ENCODE data around the gene MAP3K2.

The MAP3K2 gene

DNA sequence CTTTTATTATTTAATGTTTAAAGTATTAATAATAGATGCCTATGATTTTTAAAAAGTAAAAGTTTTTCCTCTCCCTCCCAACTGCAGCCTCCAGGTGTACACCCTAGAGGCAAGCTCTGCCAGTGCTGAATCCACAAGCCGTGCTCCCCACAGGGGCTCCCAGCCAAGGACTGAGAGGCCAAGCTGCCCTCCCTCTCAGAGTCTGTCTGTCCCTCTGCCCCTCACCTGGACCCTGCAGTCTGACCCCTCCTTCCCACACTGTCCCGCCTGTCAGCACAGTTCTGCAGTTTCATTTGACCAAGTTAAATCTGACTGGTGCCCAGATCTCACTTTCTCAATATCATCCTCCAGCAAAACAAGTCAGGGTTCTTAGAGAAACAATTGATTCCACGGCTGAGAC lies 15.7 kb upstream of the MAP3K2 start:
- Mint-ChIP-seq H3K36me3 (no peaks in the 10 kb centered on the region), H3K4me1 (peaks cover 33% of the 10 kb centered on the region), H3K27ac (no peak overlapping the region), H3K27me3 (no peaks in the 10 kb centered on the region), H3K4me3 (no peak overlapping the region), H3K9me3 (no peaks in the 10 kb centered on the region)
- ATAC-seq, result no peak

DNA sequence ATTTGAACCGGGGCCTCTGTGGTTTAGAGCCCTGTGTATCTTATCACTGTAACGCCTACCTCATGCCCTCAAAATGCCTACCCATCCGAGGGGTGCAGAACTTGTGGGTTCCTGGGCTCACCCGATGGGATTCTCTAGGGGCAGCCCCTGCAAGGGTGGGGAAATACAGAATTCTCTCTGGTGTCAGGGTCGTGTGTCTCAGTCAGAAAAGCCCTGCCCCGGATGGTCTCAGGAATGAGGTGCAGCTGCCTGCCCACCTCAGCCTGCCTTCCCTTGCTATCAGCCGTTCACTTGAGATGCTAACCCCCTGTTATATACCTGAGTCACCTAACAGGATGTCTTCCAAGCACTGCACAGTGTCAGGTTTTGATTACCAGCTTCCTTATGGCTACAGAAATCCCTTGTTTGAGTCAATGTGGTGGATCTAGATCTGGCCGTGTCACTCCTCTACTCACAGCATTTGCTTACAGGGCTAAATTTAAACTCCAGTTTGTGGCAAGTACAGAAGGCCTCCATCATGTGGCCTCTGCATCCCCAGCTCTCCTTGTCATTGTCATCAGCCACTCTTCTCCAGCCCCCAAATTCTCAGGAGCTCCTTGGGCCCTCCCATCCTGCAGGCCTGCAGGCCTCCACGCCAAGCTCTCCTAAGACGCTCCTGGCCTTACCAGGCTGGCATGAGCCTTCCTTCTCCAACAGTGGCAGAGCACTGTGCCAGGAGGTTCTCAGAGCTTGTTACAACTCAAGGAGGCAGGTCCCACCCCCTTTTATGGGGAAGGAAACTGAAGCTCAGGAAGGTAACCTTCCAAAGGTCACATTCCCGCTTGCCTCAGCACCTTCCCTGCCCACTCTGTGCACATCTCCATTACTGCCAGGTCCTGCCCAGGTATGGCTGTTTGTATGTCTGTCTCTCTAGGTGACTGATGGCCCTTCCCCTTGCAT lies 14.3 kb upstream of the MAP3K2 start:
- H3K4me3 Mint-ChIP-seq, result no peak overlapping the region
- peaks cover 40% of the 10 kb centered on the region for H3K4me1 Mint-ChIP-seq
- no peaks in the 10 kb centered on the region for H3K36me3 Mint-ChIP-seq
- ATAC-seq, result peak; percentile 56
- peak overlapping the region; percentile 51 for H3K27ac Mint-ChIP-seq
- H3K9me3 Mint-ChIP-seq, result no peaks in the 10 kb centered on the region
- H3K27me3 Mint-ChIP-seq, result no peaks in the 10 kb centered on the region

DNA sequence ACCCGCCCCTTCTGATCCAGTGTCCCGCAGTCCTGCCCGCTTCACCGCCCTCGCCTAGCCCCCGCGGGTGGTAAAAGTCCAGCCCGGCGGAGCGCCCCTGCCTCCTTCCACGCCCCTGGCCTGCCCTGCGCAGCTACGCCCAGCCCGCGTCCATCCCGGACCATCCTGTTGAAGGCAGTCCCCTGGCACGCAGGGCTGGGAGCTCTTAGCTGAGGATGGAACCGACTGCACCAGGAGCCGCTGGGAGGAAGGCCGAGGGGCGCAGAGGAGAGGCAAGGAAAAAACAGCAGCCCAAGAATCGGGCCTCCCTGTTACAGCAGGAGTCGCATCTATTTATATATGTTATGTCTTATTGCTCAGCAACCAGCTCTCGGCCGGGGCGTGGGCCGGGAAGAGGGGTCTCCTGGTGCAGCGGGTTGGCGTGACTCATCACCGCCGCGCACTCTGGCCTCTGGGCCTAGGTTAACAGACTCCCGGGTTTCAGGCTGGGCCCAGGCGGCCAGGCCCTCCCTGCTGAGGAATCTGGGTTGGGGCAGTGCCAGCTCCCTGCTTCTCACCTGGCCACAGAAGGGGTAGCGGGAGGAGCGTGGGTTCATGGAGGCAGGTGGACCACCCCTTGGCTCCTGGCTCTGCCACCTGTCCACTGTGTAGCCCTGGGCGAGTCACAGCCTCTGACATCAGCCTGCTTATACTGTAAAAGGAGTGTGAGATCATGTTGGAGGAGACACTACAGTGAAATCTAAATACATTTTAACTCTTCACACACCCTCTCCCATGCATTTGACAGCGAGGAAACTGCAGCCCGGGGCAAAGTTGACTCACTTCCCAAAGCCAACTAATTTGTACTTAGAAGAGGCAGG lies 13.4 kb upstream of the MAP3K2 start:
- Mint-ChIP-seq H3K27me3 (no peaks in the 10 kb centered on the region), H3K9me3 (no peaks in the 10 kb centered on the region), H3K4me3 (no peak overlapping the region), H3K36me3 (no peaks in the 10 kb centered on the region), H3K27ac (no peak overlapping the region), H3K4me1 (peaks cover 40% of the 10 kb centered on the region)
- peak; percentile 31 for ATAC-seq

DNA sequence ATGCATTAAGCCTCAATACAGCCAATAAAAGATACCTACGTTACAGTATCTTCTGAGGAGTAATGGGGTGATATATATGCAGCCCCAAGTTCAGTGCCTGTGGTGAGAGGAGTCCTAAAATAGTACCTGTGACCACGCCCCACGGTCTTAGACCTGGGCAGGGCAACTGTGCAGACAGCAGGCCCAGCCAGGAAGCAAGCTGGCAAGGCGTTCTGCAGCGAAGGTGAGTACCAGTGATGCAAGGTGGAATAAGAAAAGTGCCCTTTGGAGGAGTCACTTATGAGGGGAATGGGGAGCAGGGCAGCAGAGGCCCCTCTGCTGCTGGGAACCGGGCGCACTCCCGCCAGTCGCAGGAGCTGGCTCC lies 12.7 kb upstream of the MAP3K2 start:
- Mint-ChIP-seq H3K36me3 (no peaks in the 10 kb centered on the region), H3K27ac (no peak overlapping the region), H3K4me1 (peaks cover 40% of the 10 kb centered on the region), H3K27me3 (no peaks in the 10 kb centered on the region), H3K4me3 (no peak overlapping the region), H3K9me3 (no peaks in the 10 kb centered on the region)
- peak; percentile 9 for ATAC-seq

DNA sequence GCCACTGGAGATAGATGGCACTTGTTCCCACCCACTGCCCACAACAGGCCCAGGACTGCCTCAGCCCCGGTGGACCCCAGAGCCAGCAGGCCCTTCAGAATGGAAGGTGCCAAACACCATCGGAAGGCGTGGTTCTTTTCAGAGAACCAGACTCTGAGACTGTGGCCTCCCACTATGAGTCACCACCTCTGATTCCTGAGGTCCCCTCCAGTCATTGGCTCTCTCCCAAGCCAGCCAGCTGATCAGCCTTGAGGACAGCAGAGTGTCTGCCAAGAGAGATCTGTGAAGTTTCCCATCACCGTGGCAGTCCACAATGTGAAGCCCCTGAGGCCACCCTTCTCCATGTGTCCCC lies 10.4 kb upstream of the MAP3K2 start:
- Mint-ChIP-seq H3K9me3 (peaks cover 3% of the 10 kb centered on the region), H3K4me3 (no peak overlapping the region), H3K4me1 (peaks cover 28% of the 10 kb centered on the region), H3K36me3 (peaks cover 15% of the 10 kb centered on the region), H3K27me3 (no peaks in the 10 kb centered on the region), H3K27ac (peak overlapping the region; percentile 19)
- ATAC-seq, result peak; percentile 69

DNA sequence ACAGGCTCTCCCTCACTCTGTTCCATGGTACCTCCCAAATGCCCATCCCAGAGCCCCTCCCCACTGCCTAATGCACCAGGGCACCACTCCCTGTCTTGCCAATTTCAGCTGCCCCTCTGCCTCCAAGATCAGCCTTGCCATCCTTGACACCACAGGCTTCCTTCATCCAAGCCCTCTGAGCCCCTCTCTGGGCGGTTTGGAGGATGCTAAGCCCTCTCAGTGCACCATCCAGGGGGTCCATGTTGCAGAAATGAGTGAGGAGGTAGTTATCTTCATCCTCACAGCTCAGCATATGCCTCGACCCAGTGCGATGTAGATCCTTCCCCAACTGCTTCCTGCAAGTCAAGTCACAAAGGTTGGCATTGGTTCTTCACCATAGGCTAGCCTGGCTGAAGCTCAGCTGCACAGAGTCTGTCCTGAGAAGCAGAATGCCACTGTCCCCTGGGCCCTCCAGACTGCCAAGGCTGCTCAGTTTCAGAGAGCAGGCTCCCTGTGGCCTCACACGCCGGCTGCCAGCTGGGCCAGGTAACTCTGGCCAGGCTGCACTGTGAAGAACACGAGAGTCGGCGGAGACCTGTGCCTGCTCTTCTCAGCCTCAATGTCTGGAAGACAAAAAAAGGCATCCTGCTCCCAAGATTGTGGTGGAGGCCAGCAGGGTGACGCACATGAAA lies 9.9 kb upstream of the MAP3K2 start:
- no peaks in the 10 kb centered on the region for H3K27me3 Mint-ChIP-seq
- H3K27ac Mint-ChIP-seq, result peak overlapping the region; percentile 37
- H3K4me1 Mint-ChIP-seq, result peaks cover 31% of the 10 kb centered on the region
- no peak for ATAC-seq
- H3K9me3 Mint-ChIP-seq, result peaks cover 3% of the 10 kb centered on the region
- peaks cover 18% of the 10 kb centered on the region for H3K36me3 Mint-ChIP-seq
- no peak overlapping the region for H3K4me3 Mint-ChIP-seq

DNA sequence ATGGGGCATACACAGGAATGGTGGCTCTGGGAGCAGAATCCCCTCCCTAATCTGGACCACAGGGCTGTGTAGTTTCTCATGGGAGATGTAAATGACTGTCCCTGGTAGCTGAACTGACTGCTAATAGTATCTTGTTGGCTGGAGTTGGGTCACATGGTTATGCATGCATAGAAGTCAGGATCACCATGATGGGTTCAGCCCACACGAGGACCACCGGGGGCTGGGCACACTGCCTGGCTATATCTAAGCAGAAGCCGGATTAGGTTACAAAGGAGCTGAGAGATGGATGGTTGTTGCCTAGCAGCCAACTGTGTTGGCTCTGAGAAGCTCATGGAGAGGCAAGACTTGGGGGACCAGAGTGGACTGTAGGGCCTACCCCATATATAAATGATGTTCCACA lies 6.7 kb upstream of the MAP3K2 start:
- no peak overlapping the region for H3K4me3 Mint-ChIP-seq
- H3K27me3 Mint-ChIP-seq, result no peaks in the 10 kb centered on the region
- H3K9me3 Mint-ChIP-seq, result peaks cover 6% of the 10 kb centered on the region
- peaks cover 32% of the 10 kb centered on the region for H3K36me3 Mint-ChIP-seq
- peaks cover 39% of the 10 kb centered on the region for H3K4me1 Mint-ChIP-seq
- no peak for ATAC-seq
- peak overlapping the region; percentile 95 for H3K27ac Mint-ChIP-seq

DNA sequence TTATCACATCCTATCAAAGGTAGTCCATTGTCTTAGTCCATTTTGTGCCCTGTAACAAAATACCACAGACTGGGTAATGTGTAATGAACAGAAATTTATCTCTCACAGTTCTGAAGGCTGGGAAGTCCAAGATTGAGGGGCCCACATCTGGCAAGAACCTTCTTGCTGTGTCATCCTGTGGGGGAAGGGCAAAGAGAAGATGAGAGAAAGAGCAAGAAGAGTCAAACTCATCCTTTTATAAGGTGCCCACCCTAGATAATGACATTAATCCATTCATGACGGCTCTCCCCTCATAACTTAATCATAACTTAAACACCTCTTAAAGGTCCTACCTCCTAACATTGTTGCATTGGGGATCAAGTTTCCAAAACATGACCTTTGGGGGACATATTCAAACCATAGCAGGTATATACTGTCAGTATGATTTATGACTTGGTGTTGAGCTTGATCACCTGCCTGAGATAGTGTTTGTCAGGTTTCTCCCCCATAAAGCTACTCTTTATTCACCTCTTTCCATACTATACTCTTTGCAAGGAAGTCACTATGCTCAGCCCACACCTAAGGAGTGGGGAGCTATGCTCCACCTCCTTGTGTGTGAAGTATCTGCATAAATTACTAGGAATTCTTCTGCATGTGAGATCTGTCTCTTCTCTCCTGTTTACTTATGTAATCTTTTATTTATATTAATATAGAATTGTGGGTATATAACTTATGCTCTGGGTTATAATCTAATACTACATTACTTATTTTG lies 5.2 kb upstream of the MAP3K2 start:
- no peak overlapping the region for H3K4me3 Mint-ChIP-seq
- H3K27ac Mint-ChIP-seq, result peak overlapping the region; percentile 95
- H3K9me3 Mint-ChIP-seq, result peaks cover 6% of the 10 kb centered on the region
- H3K36me3 Mint-ChIP-seq, result peaks cover 32% of the 10 kb centered on the region
- no peak for ATAC-seq
- H3K27me3 Mint-ChIP-seq, result no peaks in the 10 kb centered on the region
- H3K4me1 Mint-ChIP-seq, result peaks cover 51% of the 10 kb centered on the region

DNA sequence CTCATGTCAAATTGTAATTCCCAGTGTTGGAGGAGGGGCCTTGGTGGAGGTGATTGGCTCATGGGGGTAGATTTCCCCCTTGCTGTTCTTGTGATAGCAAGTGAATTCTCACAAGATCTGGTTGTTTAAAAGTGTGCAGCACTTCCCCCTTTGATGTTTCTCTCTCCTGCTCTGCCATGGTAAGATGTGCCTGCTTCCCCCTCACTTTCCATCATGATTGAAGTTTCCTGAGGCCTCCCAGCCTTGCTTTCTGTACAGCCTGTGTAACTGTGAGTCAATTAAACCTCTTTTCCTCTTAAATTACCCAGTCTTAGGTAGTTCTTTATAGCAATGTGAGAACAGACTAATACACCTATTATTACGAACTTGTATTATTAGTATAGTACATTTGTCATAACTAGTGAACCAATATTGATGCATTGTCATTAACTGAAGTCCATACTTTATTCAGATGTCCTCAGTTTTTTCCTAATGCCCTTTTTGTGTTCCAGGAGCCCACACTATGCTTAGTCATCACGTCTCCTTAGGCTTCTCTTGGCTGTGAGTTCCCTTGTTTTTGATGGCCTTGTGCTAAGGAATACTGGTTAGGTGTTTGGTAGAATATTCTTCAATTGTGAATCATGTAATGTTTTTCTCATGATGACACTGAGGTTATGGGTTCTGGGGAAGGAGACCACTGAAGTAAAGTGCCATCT lies 4.5 kb upstream of the MAP3K2 start:
- ATAC-seq, result no peak
- H3K4me3 Mint-ChIP-seq, result no peak overlapping the region
- peaks cover 48% of the 10 kb centered on the region for H3K4me1 Mint-ChIP-seq
- no peaks in the 10 kb centered on the region for H3K27me3 Mint-ChIP-seq
- peak overlapping the region; percentile 95 for H3K27ac Mint-ChIP-seq
- H3K9me3 Mint-ChIP-seq, result peaks cover 6% of the 10 kb centered on the region
- peaks cover 32% of the 10 kb centered on the region for H3K36me3 Mint-ChIP-seq

DNA sequence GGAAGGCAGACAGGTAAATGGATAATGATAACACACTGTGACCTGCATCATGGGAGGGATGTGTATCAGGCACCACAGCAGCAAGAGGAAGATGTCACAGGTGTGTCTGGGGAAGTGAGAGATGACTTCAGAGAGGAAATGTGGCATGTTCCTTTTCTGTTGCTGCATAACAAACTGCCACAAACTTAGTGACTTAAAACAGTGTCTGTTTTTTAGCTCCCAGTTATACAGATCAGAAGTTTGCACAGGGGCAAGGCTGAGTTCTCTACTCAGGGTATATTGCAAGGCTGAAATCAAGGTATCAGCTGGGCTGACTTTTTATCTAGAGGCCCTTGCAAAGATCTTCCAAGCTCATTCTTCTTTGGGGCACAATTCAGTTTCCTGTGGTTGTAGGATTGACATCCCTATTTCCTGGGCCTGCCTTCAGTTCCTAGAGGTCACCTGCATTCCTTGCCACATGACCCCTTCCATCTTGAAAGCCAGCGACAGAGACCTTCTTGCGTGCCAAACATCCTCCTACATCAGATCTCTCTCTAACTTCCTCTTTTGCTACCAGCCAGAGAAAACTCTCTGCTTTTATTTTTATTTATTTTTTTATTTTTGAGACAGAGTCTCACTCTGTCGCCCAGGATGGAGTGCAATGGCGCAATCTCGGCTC lies 2.1 kb upstream of the MAP3K2 start:
- H3K4me1 Mint-ChIP-seq, result peaks cover 69% of the 10 kb centered on the region
- no peaks in the 10 kb centered on the region for H3K27me3 Mint-ChIP-seq
- ATAC-seq, result peak; percentile 35
- H3K9me3 Mint-ChIP-seq, result peaks cover 6% of the 10 kb centered on the region
- peak overlapping the region; percentile 95 for H3K27ac Mint-ChIP-seq
- H3K36me3 Mint-ChIP-seq, result peaks cover 37% of the 10 kb centered on the region
- H3K4me3 Mint-ChIP-seq, result peak overlapping the region; percentile 65

DNA sequence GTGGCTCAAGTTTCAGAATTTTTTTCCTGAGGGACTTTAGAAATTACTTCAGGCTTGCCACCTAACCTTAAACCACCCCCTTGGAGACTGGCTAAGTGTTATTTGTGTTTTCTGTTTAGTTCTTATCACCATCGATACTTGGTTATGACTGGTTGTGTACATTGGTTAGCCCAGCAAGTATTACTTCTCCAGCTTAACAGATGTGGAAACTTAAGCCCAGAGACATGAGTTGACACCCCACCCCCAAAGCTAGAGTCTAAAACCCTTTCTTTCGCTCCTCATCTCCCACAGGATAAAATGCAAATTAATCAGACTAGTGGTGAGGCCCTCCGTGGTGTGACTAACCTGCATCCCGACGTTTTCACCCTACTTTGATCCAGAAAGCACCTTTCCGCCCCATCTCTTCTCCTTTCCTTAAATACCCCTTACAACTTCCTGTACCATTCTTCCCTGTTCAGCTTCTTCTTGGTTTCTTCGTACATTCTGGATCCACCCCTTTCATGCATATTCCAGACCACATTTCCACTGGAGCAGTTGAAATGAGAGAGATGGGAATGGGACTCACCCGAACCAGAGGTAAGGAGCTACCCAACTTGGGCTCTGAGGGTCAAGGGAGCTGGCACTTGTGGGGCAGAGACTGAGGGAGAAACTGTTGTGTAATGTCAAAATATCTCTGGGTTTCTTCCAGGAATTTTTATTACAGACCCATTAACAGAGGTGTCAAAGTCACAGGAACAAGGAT lies 819 bp upstream of the MAP3K2 start:
- Mint-ChIP-seq H3K9me3 (peaks cover 3% of the 10 kb centered on the region), H3K27me3 (no peaks in the 10 kb centered on the region), H3K36me3 (peaks cover 35% of the 10 kb centered on the region), H3K4me1 (peaks cover 78% of the 10 kb centered on the region), H3K4me3 (peak overlapping the region; percentile 90), H3K27ac (peak overlapping the region; percentile 95)
- ATAC-seq, result peak; percentile 26

DNA sequence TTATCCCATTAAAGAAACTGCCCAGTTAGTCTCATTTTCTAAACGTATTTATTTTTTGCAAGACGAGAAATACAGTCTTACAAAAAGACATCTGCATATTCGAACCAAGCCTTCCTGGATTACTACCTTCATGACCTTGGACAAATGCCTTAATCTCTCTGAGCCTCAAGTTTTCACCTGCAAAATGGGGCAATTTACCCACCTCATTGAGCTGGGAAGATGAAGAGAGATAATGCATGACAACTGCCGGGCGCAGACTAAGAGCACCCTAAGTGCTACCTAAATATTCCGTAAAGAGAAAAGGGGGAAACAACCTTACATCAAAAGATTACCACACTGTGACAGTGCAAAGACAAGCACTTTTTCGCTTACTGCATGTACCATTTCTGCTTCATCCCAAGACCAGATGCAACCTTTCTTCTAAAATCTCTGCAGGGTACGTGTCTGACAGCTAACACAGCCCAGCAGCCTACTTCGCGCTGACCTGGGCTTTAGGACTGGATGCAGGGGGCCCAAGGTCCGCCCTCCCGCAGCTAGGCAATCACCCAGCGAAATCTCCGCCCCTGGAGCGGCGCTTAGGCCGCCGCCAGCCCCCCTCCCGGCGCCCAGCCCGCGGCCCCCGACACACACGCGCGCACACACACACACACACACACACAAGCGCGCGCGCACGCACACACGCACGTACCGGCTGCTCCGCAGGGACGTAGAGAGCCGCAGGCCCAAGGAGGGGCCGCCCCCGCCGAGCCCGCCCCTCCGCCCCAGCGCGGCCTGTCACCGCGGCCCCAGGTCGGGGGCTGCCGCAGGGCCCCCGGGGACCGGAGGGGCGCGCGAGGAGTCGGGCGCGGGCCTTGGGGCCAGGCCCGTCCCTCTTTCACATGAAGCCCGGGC lies 766 bp downstream of the MAP3K2 start:
- Mint-ChIP-seq H3K4me3 (peak overlapping the region; percentile 88), H3K27ac (peak overlapping the region; percentile 95), H3K4me1 (peaks cover 80% of the 10 kb centered on the region), H3K9me3 (peaks cover 3% of the 10 kb centered on the region), H3K27me3 (no peaks in the 10 kb centered on the region), H3K36me3 (peaks cover 30% of the 10 kb centered on the region)
- peak; percentile 90 for ATAC-seq

Data from stimulated activated memory B cell treated with anti-CD40 and anti-IgM and Interleukin-4, amounts not matched to agents 10 μg/mL and 1 μg/mL and 100 μg/mL, for 72 hours (primary cell).